Endothelial cell of umbilical vein (primary cell): ENCODE data around the gene DHX16. TPM values are rescaled to one million over a fixed set of nuclear protein-coding genes. Genes with fewer than 3 reads are reported as not detected.

Experiments
- BruUV-seq: library from RNA; stranded (reverse); fragments of 400-500 nt; replicated peaks from 2 replicates; lab custom pipeline; 2021; lab: Mats Ljungman, UMichigan
- CTCF ChIA-PET: fragments of 300-600, 350-600 bp; sonication (Branson Sonifier 250); formaldehyde crosslinking; loops from one replicate; lab custom pipeline; 2021; ENCODE audit warnings: antibody characterized with exemption, inconsistent platforms; lab: Charles Lee
- POLR2A ChIA-PET: fragments of 300-600, 350-600 bp; sonication (Branson Sonifier 250); formaldehyde crosslinking; loops from one replicate; lab custom pipeline; 2021; ENCODE audit warnings: antibody characterized with exemption, inconsistent platforms; lab: Charles Lee
- DNase-seq: peaks from one replicate; pipeline ENCODE4 v3.0.0-alpha.2; 2011; ENCODE audit warnings: low read depth, low spot score
- FAIRE-seq: peaks from 2 replicates; lab custom pipeline; 2011; peaks lifted over from hg19 to GRCh38; lab: Jason Lieb, UNC
- H2AFZ ChIP-seq: 2 replicates; pipeline ENCODE4 v1.6.0; 2012; ENCODE audit warnings: low read depth, low read length, control low read depth, inconsistent platforms
- H3K27ac ChIP-seq: 2 replicates; pipeline ENCODE4 v1.5.1; 2011; ENCODE audit warnings: low read depth, mild to moderate bottlenecking, control low read depth, low read length, moderate library complexity; ENCODE audit not compliant: insufficient read depth
- H3K27me3 ChIP-seq, 2 experiments: 2 replicates each; pipeline versions ENCODE4 v1.6.0 to v1.6.1; 2011; ENCODE audit warnings: low read length in 2 of 2, mixed read lengths in 1 of 2; ENCODE audit not compliant: control insufficient read depth in 2 of 2, insufficient read depth in 2 of 2
- H3K36me3 ChIP-seq, 2 experiments: 2 replicates in 1 of 2; 3 replicates in 1 of 2; pipeline ENCODE4 v1.5.1; 2011; ENCODE audit warnings: low read length in 2 of 2, mild to moderate bottlenecking in 1 of 2, moderate library complexity in 1 of 2; ENCODE audit not compliant: control insufficient read depth in 2 of 2, insufficient read depth in 2 of 2; ENCODE audit errors: extremely low read depth in 1 of 2
- H3K4me1 ChIP-seq: 3 replicates; pipeline ENCODE4 v1.5.1; 2011; ENCODE audit warnings: mild to moderate bottlenecking, low read length; ENCODE audit not compliant: control insufficient read depth, insufficient read depth; ENCODE audit errors: extremely low read depth
- H3K4me2 ChIP-seq: 2 replicates; pipeline ENCODE4 v1.6.1; 2011; ENCODE audit warnings: low read length, control low read depth, mixed read lengths; ENCODE audit not compliant: insufficient read depth
- H3K4me3 ChIP-seq, 3 experiments: fragments of 200-600 bp in 1 of 3; sonication (generic), shearing (Covaris generic) in 1 of 3; replicated peaks in 1 of 3; 2 replicates each; pipeline ENCODE4 v1.5.1; 2011 to 2016; ENCODE audit warnings: control low read depth in 3 of 3, low read length in 3 of 3, mild to moderate bottlenecking in 2 of 3, inconsistent platforms in 1 of 3, low read depth in 1 of 3, moderate library complexity in 1 of 3; ENCODE audit not compliant: insufficient read depth in 1 of 3
- H3K79me2 ChIP-seq: 2 replicates; pipeline ENCODE4 v1.6.0; 2012; ENCODE audit warnings: low read length, inconsistent platforms; ENCODE audit not compliant: control insufficient read depth, insufficient read depth
- H3K9ac ChIP-seq: replicated peaks from 2 replicates; pipeline ENCODE3; 2011; ENCODE audit warnings: low read length, control low read depth; ENCODE audit not compliant: insufficient read depth; ENCODE audit errors: extremely low read depth
- H3K9me1 ChIP-seq: replicated peaks from 3 replicates; pipeline ENCODE4 v1.6.0; 2011; ENCODE audit warnings: mild to moderate bottlenecking, low read length; ENCODE audit not compliant: control insufficient read depth, insufficient read depth; ENCODE audit errors: extremely low read depth
- H3K9me3 ChIP-seq: replicated peaks from 2 replicates; pipeline ENCODE4 v1.5.1; 2012; ENCODE audit warnings: low read length, inconsistent platforms; ENCODE audit not compliant: control insufficient read depth, insufficient read depth
- H4K20me1 ChIP-seq: replicated peaks from 2 replicates; pipeline ENCODE3; 2011; ENCODE audit warnings: mild to moderate bottlenecking, low read length; ENCODE audit not compliant: control insufficient read depth, insufficient read depth; ENCODE audit errors: extremely low read depth
- EZH2 ChIP-seq: IDR thresholded peaks from 2 replicates; pipeline ENCODE4 v1.6.1; 2012; ENCODE audit warnings: borderline replicate concordance, low read depth, mild to moderate bottlenecking, moderate library complexity, low read length, inconsistent platforms; ENCODE audit not compliant: severe bottlenecking
- FOS ChIP-seq: IDR thresholded peaks from 2 replicates; pipeline ENCODE4 v1.6.1; 2011; ENCODE audit warnings: mild to moderate bottlenecking, low read length, moderate library complexity, borderline replicate concordance; ENCODE audit not compliant: insufficient read depth
- GATA2 ChIP-seq: IDR thresholded peaks from 2 replicates; pipeline ENCODE4 v1.7.0; 2011; ENCODE audit warnings: low read depth, mild to moderate bottlenecking, moderate library complexity, mixed read lengths, low read length; ENCODE audit not compliant: insufficient read length, insufficient read depth
- JUN ChIP-seq: IDR thresholded peaks from 2 replicates; pipeline ENCODE4 v1.6.1; 2011; ENCODE audit warnings: borderline replicate concordance, low read depth; ENCODE audit not compliant: insufficient read length, insufficient read depth
- MYC ChIP-seq: IDR thresholded peaks from one replicate; pipeline ENCODE4 v1.6.1; 2011; ENCODE audit warnings: mild to moderate bottlenecking, low read depth, low read length
- POLR2A ChIP-seq: IDR thresholded peaks from 2 replicates; pipeline ENCODE4 v1.6.1; 2012; ENCODE audit warnings: low read depth, mild to moderate bottlenecking, control low read depth, low read length
- POLR2AphosphoS5 ChIP-seq: IDR thresholded peaks from 2 replicates; pipeline ENCODE4 v1.6.1; 2012; ENCODE audit warnings: low read depth, mild to moderate bottlenecking, control low read depth, low read length, moderate library complexity; ENCODE audit not compliant: insufficient read depth
- dilution Hi-C: fragments of 300-500 bp; cut with MboI; formaldehyde crosslinking; loops from one replicate; pipeline ENCODE4 v1.15.0; 2019; ENCODE audit warnings: low sequenced_read_pairs; ENCODE audit not compliant: extremely low pct_ligation_motif_present
- intact Hi-C: fragments of 100-400 bp; cut with micrococcal nuclease; formaldehyde crosslinking; loops from one replicate; pipeline ENCODE4 v1.10.0; 2022
- polyA plus RNA-seq, 4 experiments: library from polyadenylated mRNA; depleted of rRNA in 3 of 4; stranded (reverse) in 3 of 4; unstranded in 1 of 4; fragments of >200 nt; gene quantifications; 2 replicates each; pipeline versions ENCODE4 v1.2.1 to v1.2.3, GENCODE V29; 2011 to 2012; ENCODE audit warnings: missing spikeins in 1 of 4
- total RNA-seq: library from RNA; stranded (reverse); gene quantifications from 2 replicates; pipeline ENCODE4 v1.2.3, GENCODE V29; 2021
- TF ChIP-seq, protein P1 (sequence below), 2 donors: IDR thresholded peaks; 1 replicate in 1 of 2; 2 replicates in 1 of 2; pipeline ENCODE4 v1.5.1; 2011; ENCODE audit warnings: low read length in 2 of 2, mild to moderate bottlenecking in 2 of 2, moderate library complexity in 2 of 2, control low read depth in 1 of 2, inconsistent platforms in 1 of 2, low read depth in 1 of 2; ENCODE audit not compliant: insufficient read depth in 1 of 2; ENCODE audit errors: extremely low read depth in 1 of 2
- TF ChIP-seq, protein P2 (sequence below): IDR thresholded peaks from 2 replicates; pipeline ENCODE4 v1.6.1; 2011; ENCODE audit not compliant: insufficient read depth, insufficient read length

Gene DHX16
- total and polyA plus RNA-seq, 2 donors (not counting 3 experiments of a cell fraction or from before 2014, with no cell fraction given), result 38.2 to 66.5 TPM

DNA sequence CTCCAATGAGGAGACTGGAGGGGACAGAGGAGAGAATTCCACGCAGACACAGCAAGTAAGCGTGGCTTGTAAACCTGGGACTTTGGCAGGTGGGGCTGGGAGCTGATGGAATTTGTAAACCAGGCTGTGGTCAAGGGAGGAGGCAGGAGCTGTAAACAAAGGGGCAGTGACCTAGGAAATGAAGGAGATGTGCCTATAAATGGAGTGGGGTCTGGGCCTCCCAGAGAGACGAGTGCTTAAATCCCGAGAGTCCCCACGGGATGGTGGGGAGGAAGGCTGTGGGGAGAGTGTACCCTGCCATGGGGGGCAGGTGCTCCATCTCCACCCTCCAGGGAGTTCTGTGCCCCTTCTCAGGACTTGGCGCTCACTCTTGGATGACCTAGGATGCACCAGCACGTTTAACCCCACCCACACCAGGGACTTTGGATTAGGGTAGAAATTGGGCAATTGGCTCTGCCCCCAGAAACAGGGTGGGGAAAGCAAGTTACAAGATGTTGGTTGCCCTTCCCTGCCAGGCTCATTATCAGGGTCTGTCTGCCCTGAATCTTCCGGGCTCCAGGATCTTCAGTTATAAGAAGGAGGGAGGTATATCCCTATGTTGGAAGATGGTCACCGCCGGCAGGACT lies 4.0 kb upstream of the DHX16 start:
- dilution Hi-C loops, result no loop called here
- Histone ChIP-seq H3K4me2 (no peak overlapping the region), H3K9ac (no peak overlapping the region), H3K79me2 (peaks cover 46% of the 10 kb centered on the region), H3K4me3 (no peak overlapping the region), H2AFZ (no peak overlapping the region), H3K27me3 (no peaks in the 10 kb centered on the region), H3K9me3 (no peaks in the 10 kb centered on the region), H3K4me1 (peaks cover 31% of the 10 kb centered on the region), H3K27ac (no peak overlapping the region), H4K20me1 (no peaks in the 10 kb centered on the region), H3K9me1 (no peaks in the 10 kb centered on the region), H3K36me3 (peaks cover 13 to 19% of the 10 kb centered on the region in 2 experiments)
- TSS peak; percentile 43 for BruUV-seq
- DNase-seq, result no peak
- ChIA-PET POLR2A (no interaction called here), CTCF (interaction anchor here (1.0 to 6.6 kb wide), 4 partner anchors 40 to 54 kb away, joined by 3 to 184 read pairs (median 29); partner anchors contain the start of gene MDC1)
- FAIRE-seq, result no peak
- TF ChIP-seq FOS (no peak), EZH2 (no peak), GATA2 (no peak), JUN (no peak), POLR2AphosphoS5 (no peak), POLR2A (no peak), MYC (no peak)
- TF ChIP-seq, protein P1, sequence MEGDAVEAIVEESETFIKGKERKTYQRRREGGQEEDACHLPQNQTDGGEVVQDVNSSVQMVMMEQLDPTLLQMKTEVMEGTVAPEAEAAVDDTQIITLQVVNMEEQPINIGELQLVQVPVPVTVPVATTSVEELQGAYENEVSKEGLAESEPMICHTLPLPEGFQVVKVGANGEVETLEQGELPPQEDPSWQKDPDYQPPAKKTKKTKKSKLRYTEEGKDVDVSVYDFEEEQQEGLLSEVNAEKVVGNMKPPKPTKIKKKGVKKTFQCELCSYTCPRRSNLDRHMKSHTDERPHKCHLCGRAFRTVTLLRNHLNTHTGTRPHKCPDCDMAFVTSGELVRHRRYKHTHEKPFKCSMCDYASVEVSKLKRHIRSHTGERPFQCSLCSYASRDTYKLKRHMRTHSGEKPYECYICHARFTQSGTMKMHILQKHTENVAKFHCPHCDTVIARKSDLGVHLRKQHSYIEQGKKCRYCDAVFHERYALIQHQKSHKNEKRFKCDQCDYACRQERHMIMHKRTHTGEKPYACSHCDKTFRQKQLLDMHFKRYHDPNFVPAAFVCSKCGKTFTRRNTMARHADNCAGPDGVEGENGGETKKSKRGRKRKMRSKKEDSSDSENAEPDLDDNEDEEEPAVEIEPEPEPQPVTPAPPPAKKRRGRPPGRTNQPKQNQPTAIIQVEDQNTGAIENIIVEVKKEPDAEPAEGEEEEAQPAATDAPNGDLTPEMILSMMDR (IDR thresholded peaks at IDR 0.05; ENCODE audit: extremely low read depth in 1 of 2, insufficient read depth in 1 of 2, low read depth in 1 of 2, low read length in 2 of 2), result no peak
- TF ChIP-seq, protein P2, sequence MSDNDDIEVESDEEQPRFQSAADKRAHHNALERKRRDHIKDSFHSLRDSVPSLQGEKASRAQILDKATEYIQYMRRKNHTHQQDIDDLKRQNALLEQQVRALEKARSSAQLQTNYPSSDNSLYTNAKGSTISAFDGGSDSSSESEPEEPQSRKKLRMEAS, result no peak
- intact Hi-C loops, result no loop called here
